SJCRH30 (cell line): ENCODE data around the gene A2M. TPM values are rescaled to one million over a fixed set of nuclear protein-coding genes. Genes with fewer than 3 reads are reported as not detected.

Experiments used
- DNase-seq, 2 experiments: peaks; one replicate each; pipeline ENCODE4 v3.0.0-alpha.2; 2015 to 2020
- H3K27ac ChIP-seq: fragments of 250-450 bp; sonication (Bioruptor Pico); 2 replicates; pipeline ENCODE4 v1.5.1; 2020; ENCODE audit warnings: mild to moderate bottlenecking, moderate library complexity
- H3K27me3 ChIP-seq: fragments of 250-450 bp; sonication (Bioruptor Pico); 2 replicates; pipeline ENCODE4 v1.5.1; 2020; ENCODE audit warnings: mild to moderate bottlenecking, moderate library complexity
- H3K36me3 ChIP-seq: fragments of 250-450 bp; sonication (Bioruptor Pico); 2 replicates; pipeline ENCODE4 v1.5.1; 2020; ENCODE audit warnings: mild to moderate bottlenecking, moderate library complexity
- H3K4me1 ChIP-seq: fragments of 250-450 bp; sonication (Bioruptor Pico); 2 replicates; pipeline ENCODE4 v1.5.1; 2020; ENCODE audit warnings: mild to moderate bottlenecking, moderate library complexity
- H3K4me3 ChIP-seq: fragments of 250-450 bp; sonication (Bioruptor Pico); 2 replicates; pipeline ENCODE4 v1.5.1; 2020; ENCODE audit warnings: mild to moderate bottlenecking, moderate library complexity
- H3K9me3 ChIP-seq: fragments of 250-450 bp; sonication (Bioruptor Pico); replicated peaks from 2 replicates; pipeline ENCODE4 v1.5.1; 2020; ENCODE audit warnings: mild to moderate bottlenecking, moderate library complexity
- total RNA-seq: library from RNA; depleted of rRNA; stranded (reverse); fragments of >200 nt; shearing (Covaris generic); gene quantifications from 2 replicates; pipeline ENCODE4 v1.2.3, GENCODE V29; 2014

A2M gene
- total RNA-seq, 1 experiment from 2014 or later = 0.87 TPM

DNA sequence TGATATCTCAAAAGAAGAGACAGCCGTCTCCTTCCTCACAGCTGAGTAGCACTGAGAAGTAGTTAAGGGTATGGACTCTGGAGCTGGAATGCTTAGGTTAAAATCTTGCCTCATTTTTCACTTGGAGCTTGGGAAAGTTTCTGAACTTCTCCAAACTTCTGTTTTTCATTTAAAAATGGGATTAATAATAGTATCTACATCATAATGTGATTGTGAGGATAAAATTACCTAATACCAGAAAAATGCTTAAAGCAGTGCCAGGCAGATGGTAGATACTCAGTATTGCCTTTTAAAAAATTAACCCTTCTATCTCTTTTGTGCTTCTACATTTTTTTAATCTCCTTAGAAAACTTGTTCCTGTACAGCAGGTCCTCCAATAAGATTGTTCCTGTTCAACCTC lies 63.1 kb downstream of the A2M start:
- no peak for DNase-seq
- H3K9me3 ChIP-seq = no peaks in the 10 kb centered on the region
- H3K27me3 ChIP-seq = no peaks in the 10 kb centered on the region
- H3K4me1 ChIP-seq = no peaks in the 10 kb centered on the region
- H3K4me3 ChIP-seq = no peak overlapping the region
- H3K27ac ChIP-seq = no peak overlapping the region
- no peaks in the 10 kb centered on the region for H3K36me3 ChIP-seq

DNA sequence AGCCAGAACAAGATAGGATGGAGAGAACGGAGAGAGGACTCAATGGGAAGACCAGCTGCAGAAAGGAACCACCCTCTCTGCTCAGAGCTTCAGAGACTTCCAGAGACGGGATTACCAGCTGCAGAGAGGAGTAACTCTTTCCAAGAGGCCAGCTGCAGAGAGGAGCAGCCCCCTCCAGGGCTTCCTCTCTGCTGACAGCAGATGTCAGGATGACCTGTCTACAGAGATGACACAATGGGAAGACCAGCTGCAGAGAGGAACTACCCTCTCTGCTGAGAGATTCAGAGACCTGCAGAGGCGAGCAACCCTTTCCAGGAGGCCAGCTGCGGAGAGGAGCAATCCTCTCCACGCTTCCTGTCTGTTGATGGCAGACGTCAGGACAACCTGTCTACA lies 64.6 kb downstream of the A2M start:
- Histone ChIP-seq H3K4me1 (no peaks in the 10 kb centered on the region), H3K9me3 (no peaks in the 10 kb centered on the region), H3K36me3 (no peaks in the 10 kb centered on the region), H3K27me3 (no peaks in the 10 kb centered on the region), H3K4me3 (no peak overlapping the region), H3K27ac (no peak overlapping the region)
- DNase-seq = peak in 1 of 2 experiments; percentile 6

DNA sequence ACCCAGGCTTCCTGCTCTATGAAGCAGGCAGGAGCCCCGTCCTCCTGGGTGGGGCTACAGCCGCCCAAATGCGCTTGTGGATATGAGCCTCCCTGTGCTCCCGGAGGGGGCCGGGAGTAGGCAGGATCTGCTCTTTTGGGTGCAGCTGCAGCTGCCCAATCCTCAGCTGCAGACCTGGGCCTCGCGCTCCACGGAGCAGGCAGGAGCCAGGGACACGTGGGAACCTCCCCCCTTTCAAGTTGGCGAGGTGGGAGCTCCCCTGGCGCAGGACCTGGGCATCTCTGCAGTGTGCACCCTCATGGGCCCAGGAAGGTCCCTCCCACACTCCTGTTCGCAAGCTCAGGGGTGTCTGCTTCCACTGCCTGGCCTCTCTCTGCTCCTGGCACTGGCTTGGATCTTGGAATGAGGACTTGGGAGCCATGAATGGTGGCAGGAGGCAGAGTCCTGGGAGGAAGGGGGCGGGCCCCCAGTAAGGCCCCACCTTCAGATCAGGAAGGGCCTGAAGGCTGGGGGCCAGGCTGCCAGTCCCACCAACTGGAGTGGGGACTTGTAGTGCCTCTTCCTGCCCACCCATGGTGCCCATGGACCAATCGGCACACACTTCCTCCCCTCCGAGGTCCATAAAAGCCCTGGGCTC lies 65.1 kb downstream of the A2M start:
- Histone ChIP-seq H3K4me1 (no peaks in the 10 kb centered on the region), H3K27ac (no peak overlapping the region), H3K36me3 (no peaks in the 10 kb centered on the region), H3K9me3 (no peaks in the 10 kb centered on the region), H3K4me3 (no peak overlapping the region), H3K27me3 (no peaks in the 10 kb centered on the region)
- no peak for DNase-seq

DNA sequence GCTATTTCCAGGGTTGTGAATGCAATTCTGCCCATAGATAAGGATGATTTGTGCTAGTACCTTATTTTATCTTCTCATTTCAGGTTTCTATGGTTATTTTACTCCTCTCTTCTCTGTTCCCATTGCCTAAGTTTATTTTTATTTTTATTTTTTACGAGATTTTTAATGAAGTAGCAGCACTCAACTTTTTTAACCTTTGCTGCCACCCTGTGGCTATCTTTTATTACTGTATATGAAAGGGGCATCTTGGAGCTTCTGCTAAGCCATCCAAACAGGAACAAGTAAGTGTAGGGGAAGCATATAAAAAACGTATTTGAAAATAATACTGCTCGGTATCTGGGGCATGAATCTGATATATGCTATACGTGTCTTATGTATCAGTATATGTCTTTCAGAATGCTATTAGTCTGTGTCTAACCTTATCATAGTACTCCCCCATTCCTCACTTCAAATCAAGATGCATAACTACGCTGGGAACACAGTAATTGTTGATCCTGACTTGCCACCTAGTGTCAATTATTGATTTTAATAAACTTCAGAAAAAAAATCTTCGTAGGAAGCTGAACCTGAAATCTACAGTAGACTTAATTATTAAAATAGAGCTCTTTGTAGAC lies 66.1 kb downstream of the A2M start:
- Histone ChIP-seq H3K9me3 (no peaks in the 10 kb centered on the region), H3K4me1 (no peaks in the 10 kb centered on the region), H3K36me3 (no peaks in the 10 kb centered on the region), H3K27me3 (no peaks in the 10 kb centered on the region), H3K27ac (no peak overlapping the region), H3K4me3 (no peak overlapping the region)
- DNase-seq = peak; percentile 15 to 61

DNA sequence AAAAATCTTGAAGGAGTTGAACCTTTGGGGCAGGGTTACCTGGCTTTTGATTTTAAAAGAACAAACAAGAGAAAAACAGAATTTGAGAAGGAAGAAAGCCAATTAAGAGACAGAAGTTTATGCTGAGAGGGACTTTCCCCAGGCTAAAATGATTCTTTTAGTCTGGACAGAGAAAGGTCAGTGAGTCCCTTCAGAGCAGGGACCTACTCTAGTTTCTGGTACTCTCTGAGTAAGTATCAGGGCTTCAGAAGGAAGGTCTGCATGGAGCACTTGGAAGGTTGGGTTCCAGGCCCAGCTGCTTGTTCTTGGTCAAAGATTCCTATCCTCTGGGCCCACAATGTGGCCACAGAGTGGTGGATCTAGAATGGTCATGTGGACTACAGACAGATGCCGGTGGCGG lies 66.8 kb downstream of the A2M start:
- H3K27ac ChIP-seq = no peak overlapping the region
- no peaks in the 10 kb centered on the region for H3K36me3 ChIP-seq
- no peaks in the 10 kb centered on the region for H3K27me3 ChIP-seq
- no peak overlapping the region for H3K4me3 ChIP-seq
- no peaks in the 10 kb centered on the region for H3K9me3 ChIP-seq
- no peaks in the 10 kb centered on the region for H3K4me1 ChIP-seq
- DNase-seq = no peak

DNA sequence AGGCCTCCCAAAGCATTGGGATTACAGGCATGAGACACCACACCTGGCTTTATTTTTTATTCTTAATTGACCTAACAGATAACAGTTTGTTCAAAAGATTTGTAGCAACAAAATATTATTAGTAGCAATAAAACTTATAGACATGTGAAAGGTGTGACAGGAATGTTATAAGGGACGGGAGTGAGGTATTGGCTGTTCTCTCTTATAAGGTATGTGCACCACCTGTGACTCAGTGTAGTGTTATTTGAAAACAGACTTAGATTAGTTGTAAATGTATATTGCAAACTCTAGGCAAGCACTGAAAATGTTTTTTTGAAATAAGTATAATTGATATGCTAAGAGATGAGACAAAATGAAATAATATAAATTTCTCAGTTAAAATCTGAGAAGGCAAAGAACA lies 68.6 kb downstream of the A2M start:
- no peak overlapping the region for H3K27ac ChIP-seq
- no peaks in the 10 kb centered on the region for H3K4me1 ChIP-seq
- H3K36me3 ChIP-seq = no peaks in the 10 kb centered on the region
- no peak overlapping the region for H3K4me3 ChIP-seq
- H3K27me3 ChIP-seq = no peaks in the 10 kb centered on the region
- DNase-seq = no peak
- no peaks in the 10 kb centered on the region for H3K9me3 ChIP-seq

DNA sequence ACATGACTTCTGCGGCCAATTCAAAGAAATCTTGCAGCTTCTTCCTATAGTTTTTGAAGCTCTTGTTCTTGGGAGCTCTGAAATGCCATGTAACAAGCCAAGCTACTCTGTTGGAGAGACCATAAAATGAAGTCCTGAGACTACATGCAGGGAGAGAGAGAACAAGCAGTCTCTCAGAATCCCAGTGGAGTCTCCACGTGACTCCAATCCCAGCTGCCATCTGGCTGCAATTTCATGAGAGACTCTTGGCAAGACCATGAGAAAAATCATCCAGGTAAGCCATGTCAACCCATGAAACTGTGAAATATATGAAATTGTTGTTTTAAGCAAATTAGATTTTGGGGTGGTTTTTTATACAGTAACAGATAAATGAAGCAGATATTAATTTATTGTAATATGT lies 72.0 kb downstream of the A2M start:
- Histone ChIP-seq H3K4me3 (no peak overlapping the region), H3K9me3 (no peaks in the 10 kb centered on the region), H3K36me3 (no peaks in the 10 kb centered on the region), H3K27ac (no peak overlapping the region), H3K27me3 (no peaks in the 10 kb centered on the region), H3K4me1 (no peaks in the 10 kb centered on the region)
- no peak for DNase-seq

DNA sequence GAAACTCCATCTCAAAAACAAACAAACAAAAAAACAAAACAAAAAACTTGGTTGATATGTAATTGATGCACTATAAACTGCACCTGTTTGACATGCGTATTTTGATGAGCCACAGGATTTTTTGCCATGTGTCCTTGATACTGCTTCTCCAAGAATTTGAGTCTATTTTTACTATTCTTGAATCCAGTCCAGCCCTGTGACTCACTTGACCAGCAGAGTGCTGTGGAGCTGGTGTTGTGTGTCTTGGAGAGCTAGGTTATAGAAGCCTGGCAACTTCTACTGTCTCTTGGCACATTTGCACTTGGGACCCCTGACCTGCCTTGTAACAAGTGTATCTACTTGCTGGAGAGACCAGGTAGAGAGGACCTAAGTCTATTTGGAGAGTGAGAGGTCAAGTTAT lies 74.4 kb downstream of the A2M start:
- no peak overlapping the region for H3K27ac ChIP-seq
- no peaks in the 10 kb centered on the region for H3K9me3 ChIP-seq
- no peak overlapping the region for H3K4me3 ChIP-seq
- no peaks in the 10 kb centered on the region for H3K4me1 ChIP-seq
- no peaks in the 10 kb centered on the region for H3K27me3 ChIP-seq
- H3K36me3 ChIP-seq = no peaks in the 10 kb centered on the region
- DNase-seq = no peak

DNA sequence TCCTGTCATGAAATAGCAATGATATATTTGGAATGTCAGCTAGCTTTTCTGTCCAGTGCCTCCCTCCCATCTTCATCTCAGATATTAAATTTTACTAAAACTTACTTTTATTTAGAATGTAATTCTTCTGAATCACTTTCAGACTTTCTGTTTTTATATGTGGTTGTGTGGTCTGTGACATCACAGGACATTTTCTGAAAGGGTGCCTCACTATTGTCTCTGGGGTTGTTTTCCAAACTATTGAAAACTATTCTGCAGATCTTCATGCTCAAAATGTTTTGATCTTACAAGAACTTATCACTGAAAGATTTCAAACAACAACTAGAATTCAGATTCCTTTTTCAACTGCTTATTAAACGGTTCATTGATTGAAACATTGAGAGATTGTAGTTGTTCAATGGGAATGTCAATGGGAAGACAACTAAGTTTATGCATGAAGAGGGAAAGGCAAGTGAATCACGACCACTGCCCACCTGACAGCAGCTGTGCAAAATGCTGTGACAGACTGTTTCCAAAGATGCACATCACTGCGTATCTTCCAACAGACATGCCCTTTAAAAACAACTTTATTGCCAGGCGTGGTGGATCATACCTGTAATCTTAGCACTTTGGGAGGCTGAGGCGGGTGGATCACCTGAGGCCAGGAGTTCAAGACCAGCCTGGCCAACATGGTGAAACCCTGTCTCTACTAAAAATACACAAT lies 75.1 kb downstream of the A2M start:
- H3K9me3 ChIP-seq = no peaks in the 10 kb centered on the region
- H3K36me3 ChIP-seq = no peaks in the 10 kb centered on the region
- no peak for DNase-seq
- H3K27ac ChIP-seq = no peak overlapping the region
- no peak overlapping the region for H3K4me3 ChIP-seq
- no peaks in the 10 kb centered on the region for H3K4me1 ChIP-seq
- H3K27me3 ChIP-seq = no peaks in the 10 kb centered on the region

DNA sequence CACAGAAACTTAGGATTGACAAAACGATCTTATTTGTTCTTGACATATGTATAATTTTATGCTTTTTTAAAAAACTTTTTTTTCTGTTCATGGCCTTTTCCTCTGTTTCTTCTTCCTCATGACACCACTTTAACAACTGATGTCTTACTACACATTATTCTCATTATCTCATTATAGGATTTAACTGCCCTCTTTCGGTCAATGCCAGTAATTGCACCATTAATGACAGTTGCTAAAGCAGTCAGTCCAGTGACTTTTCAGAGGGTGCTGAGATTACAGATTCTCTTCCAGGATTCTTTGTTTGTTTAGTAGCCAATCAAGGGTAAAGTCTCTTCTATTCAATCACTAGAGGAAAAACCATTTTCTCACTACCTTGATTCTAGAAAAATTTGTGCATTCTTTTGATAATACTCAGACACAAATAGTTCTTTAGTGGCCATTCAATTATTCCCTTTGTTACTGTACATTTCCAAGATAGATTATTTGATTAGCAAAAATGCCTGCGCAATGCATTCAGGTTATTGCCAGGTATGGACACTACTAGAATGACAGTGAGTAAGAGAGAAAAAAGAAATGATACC lies 76.2 kb downstream of the A2M start:
- Histone ChIP-seq H3K27me3 (no peaks in the 10 kb centered on the region), H3K9me3 (no peaks in the 10 kb centered on the region), H3K36me3 (no peaks in the 10 kb centered on the region), H3K4me3 (no peak overlapping the region), H3K4me1 (no peaks in the 10 kb centered on the region), H3K27ac (no peak overlapping the region)
- peak in 1 of 2 experiments; percentile 78 for DNase-seq

DNA sequence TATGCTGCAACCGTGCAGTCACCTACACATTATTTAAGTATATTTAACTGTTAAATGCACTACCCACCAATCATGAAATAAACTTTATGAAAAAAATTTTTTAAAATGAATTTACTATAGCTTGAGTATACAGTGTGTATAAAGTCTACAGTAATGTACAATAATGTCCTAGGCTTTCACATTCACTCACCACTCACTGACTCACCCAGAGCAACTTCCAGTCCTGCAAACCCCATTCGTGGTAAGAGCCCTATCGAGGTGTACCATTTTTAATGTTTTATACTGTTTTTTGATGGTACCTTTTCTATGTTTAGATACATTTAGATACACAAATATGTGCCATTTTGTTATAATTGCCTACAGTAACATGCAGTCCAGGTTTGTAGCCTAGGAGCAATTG lies 78.3 kb downstream of the A2M start:
- no peak overlapping the region for H3K27ac ChIP-seq
- no peak overlapping the region for H3K4me3 ChIP-seq
- no peaks in the 10 kb centered on the region for H3K27me3 ChIP-seq
- H3K4me1 ChIP-seq = no peaks in the 10 kb centered on the region
- DNase-seq = no peak
- H3K36me3 ChIP-seq = no peaks in the 10 kb centered on the region
- H3K9me3 ChIP-seq = no peaks in the 10 kb centered on the region

DNA sequence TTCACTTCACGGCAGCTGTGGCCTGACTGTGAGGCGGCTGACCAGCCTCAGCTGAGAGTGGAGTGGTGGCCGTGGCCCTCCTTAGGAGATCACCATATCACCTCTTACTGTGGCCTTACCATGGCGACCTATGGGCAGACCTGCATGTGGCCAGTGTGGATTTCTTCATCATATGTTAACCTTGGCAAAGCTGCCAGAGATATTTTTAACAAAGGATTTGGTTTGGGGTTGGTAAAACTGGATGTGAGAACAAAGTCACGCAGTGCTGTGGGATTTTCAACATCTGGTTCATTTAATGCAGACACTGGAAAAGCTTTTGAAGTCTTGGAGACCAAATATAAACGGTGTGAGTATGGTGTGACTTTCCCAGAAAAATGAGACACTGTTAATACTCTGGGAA lies 79.5 kb downstream of the A2M start:
- H3K27ac ChIP-seq = no peak overlapping the region
- no peaks in the 10 kb centered on the region for H3K27me3 ChIP-seq
- no peaks in the 10 kb centered on the region for H3K4me1 ChIP-seq
- no peaks in the 10 kb centered on the region for H3K9me3 ChIP-seq
- no peak for DNase-seq
- no peaks in the 10 kb centered on the region for H3K36me3 ChIP-seq
- no peak overlapping the region for H3K4me3 ChIP-seq

DNA sequence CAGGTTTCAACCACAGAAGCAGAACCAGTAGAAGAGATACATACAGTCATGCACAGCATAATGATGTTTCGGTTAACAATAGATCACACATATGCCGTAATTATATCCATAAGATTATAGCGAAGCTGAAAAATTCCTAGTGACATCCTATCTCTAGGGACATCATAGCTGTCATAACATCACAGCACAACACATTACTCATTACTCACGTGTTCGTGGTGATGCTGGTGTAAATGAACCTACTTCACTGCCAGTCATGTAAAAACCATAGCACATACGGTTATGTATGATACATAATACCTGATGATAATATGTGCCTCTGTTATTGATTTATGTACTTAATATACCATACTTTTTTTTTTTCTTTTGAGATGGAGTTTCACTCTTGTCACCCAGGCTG lies 81.6 kb downstream of the A2M start:
- H3K27ac ChIP-seq = no peak overlapping the region
- DNase-seq = no peak
- H3K4me3 ChIP-seq = no peak overlapping the region
- no peaks in the 10 kb centered on the region for H3K27me3 ChIP-seq
- no peaks in the 10 kb centered on the region for H3K9me3 ChIP-seq
- no peaks in the 10 kb centered on the region for H3K4me1 ChIP-seq
- H3K36me3 ChIP-seq = no peaks in the 10 kb centered on the region

DNA sequence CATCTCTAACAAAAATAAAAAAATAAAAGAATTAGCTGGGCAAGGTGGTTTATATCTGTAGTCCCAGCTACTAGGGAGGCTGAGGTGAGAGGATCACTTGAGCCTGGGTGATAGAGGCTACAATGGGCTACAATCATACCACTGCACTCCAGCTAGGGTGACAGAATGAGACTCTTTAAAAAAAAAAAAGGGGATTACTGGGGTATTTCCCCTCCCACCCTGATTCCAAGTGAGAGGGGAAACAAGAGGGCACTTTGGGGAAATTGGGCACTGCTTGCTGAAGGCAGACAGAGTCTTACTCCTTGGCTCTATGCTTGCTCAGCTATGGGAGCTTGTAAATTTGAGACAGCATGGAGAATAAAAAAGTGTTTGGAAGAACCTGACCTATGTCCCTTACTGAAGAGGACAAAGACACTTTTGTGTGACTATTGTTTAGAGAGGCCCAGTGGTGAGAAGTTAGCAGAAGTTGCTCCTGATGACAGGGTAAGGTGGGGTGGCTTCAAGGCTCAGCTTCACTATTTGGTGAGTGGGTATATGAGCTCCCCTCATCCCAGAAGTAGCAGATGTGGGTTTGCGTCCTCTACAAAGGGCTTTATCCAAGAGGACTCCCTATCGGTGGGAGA lies 82.3 kb downstream of the A2M start:
- no peak for DNase-seq
- Histone ChIP-seq H3K9me3 (no peaks in the 10 kb centered on the region), H3K4me1 (no peaks in the 10 kb centered on the region), H3K4me3 (no peak overlapping the region), H3K27ac (no peak overlapping the region), H3K36me3 (no peaks in the 10 kb centered on the region), H3K27me3 (no peaks in the 10 kb centered on the region)
